Cardiac muscle cell (in vitro differentiated cells and primary cell): ENCODE data around the gene MYD88. TPM values are rescaled to one million over a fixed set of nuclear protein-coding genes. Genes with fewer than 3 reads are reported as not detected.

Experiments
- DNase-seq, 2 donors: peaks; one replicate each; pipeline versions ENCODE4 v3.0.0 to v3.0.0-alpha.2; 2010 to 2017; ENCODE audit warnings: low read depth in 1 of 2, low spot score in 1 of 2
- H3K27ac ChIP-seq: fragments of 200-600 bp; sonication (generic); 2 replicates; pipeline ENCODE4 v1.5.1; 2016
- H3K27me3 ChIP-seq: fragments of 200-600 bp; sonication (generic); 2 replicates; pipeline ENCODE4 v1.6.0; 2016; ENCODE audit warnings: control low read depth
- H3K36me3 ChIP-seq: fragments of 200-600 bp; sonication (generic); 2 replicates; pipeline ENCODE4 v1.5.1; 2016; ENCODE audit warnings: control low read depth
- H3K4me1 ChIP-seq: fragments of 200-600 bp; sonication (generic); 2 replicates; pipeline ENCODE4 v1.8.1; 2017; ENCODE audit warnings: low read depth, mild to moderate bottlenecking, mixed run types
- H3K4me3 ChIP-seq: fragments of 200-600 bp; sonication (generic); 2 replicates; pipeline ENCODE4 v1.5.1; 2016; ENCODE audit warnings: mild to moderate bottlenecking
- H3K9me3 ChIP-seq: fragments of 200-600 bp; sonication (generic); 2 replicates; pipeline ENCODE4 v1.5.1; 2017; ENCODE audit warnings: low read depth, mild to moderate bottlenecking, control low read depth
- CTCF ChIP-seq: IDR thresholded peaks from 2 replicates; pipeline ENCODE4 v1.5.1; 2012; ENCODE audit warnings: low read depth, mild to moderate bottlenecking, low read length
- polyA plus RNA-seq: library from polyadenylated mRNA; unstranded; fragments of >200 nt; fragmentation: Nextera tagmentation; extraction: Ambion mirVana; gene quantifications from 2 replicates; pipeline ENCODE4 v1.2.1, GENCODE V29; 2016
- total RNA-seq: library from RNA; depleted of rRNA; stranded (reverse); fragments of >200 nt; gene quantifications from 2 replicates; pipeline ENCODE4 v1.2.3, GENCODE V29; 2016

MYD88 gene
- total and polyA plus RNA-seq, 2 experiments from 2014 or later = 2.5 to 7.2 TPM

DNA sequence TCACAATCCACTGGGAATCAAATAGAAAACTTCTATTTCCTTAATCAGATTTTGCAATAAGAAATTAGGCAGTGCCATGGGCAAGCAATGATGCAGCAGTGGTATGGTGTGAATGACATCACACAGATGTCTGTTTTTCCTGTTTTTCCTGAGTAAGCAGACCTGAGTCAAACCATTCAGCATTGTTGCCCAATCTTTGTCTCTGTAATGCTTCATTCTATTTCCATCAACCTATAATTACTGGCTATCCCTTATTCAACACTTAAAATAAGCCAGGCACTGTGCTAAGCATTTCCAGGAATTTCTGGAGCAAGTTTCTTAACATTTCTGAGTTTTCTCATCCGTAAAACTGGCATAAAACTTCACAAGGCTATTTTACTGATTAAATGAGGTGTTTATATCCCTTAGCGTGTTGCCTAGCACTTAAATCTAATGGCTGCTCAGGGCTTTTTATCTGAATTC is 15.6 kb downstream of the MYD88 start:
- peak in 1 of 2 donors; percentile 91 for DNase-seq
- H3K27ac ChIP-seq = no peak overlapping the region
- no peaks in the 10 kb centered on the region for H3K9me3 ChIP-seq
- no peak for TF ChIP-seq CTCF
- no peaks in the 10 kb centered on the region for H3K36me3 ChIP-seq
- no peak overlapping the region for H3K4me3 ChIP-seq
- H3K27me3 ChIP-seq = no peaks in the 10 kb centered on the region
- H3K4me1 ChIP-seq = no peaks in the 10 kb centered on the region

GRCh38 chr3:38154625-38155255 is 16.3 kb downstream of the MYD88 start:
- Histone ChIP-seq H3K9me3 (no peaks in the 10 kb centered on the region), H3K27ac (no peak overlapping the region), H3K4me3 (no peak overlapping the region), H3K27me3 (no peaks in the 10 kb centered on the region), H3K36me3 (no peaks in the 10 kb centered on the region), H3K4me1 (no peaks in the 10 kb centered on the region)
- DNase-seq = no peak
- TF ChIP-seq CTCF = no peak

- H3K27ac ChIP-seq = no peak overlapping the region
- no peak overlapping the region for H3K4me3 ChIP-seq
- H3K9me3 ChIP-seq = no peaks in the 10 kb centered on the region
- TF ChIP-seq CTCF = no peak
- H3K4me1 ChIP-seq = no peaks in the 10 kb centered on the region
- no peaks in the 10 kb centered on the region for H3K27me3 ChIP-seq
- no peak for DNase-seq
- no peaks in the 10 kb centered on the region for H3K36me3 ChIP-seq
Observed at GRCh38 chr3:38155825-38156224, 17.4 kb downstream of the MYD88 start.

DNA sequence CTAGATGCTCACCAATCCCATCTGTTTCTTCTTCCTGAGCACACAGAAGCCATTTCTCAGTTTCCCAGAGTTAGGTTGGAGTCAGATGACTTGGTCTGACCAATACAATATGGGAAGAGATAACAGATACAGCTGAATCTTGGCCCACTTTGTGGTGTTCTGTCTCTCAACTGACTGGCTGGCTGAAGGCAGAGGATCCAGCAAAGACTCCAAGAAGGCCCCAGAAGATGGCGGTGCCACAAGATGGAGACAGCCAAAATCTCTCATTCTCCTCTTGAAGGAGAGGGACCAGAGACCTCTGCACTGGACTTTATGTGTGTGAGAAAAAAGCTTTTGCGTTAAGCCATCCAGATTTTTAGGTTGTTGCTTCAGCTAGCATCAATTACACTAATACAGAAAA is 18.7 kb downstream of the MYD88 start:
- Histone ChIP-seq H3K36me3 (no peaks in the 10 kb centered on the region), H3K9me3 (no peaks in the 10 kb centered on the region), H3K27me3 (no peaks in the 10 kb centered on the region), H3K4me1 (no peaks in the 10 kb centered on the region), H3K4me3 (no peak overlapping the region), H3K27ac (no peak overlapping the region)
- no peak for DNase-seq
- TF ChIP-seq CTCF = no peak

- DNase-seq = peak in 1 of 2 donors; percentile 28
Observed at GRCh38 chr3:38157595-38157994, 19.1 kb downstream of the MYD88 start.

More at GRCh38 chr3:38157595-38157994, 19.1 kb downstream of the MYD88 start:
- Histone ChIP-seq H3K9me3 (no peaks in the 10 kb centered on the region), H3K4me1 (no peaks in the 10 kb centered on the region), H3K36me3 (no peaks in the 10 kb centered on the region), H3K4me3 (no peak overlapping the region), H3K27me3 (no peaks in the 10 kb centered on the region), H3K27ac (no peak overlapping the region)
- no peak for TF ChIP-seq CTCF
